Stimulated activated CD8-positive, alpha-beta memory T cell treated with anti-CD3 and anti-CD28 coated beads, Interleukin-7, amount 100 ng/mL, for 24 hours (primary cell): ENCODE results near the gene LSAMP.

Experiments
- DNase-seq: peaks from one replicate; pipeline ENCODE4 v3.0.0-alpha.2; 2020; ENCODE audit warnings: low read depth

The LSAMP gene

DNA sequence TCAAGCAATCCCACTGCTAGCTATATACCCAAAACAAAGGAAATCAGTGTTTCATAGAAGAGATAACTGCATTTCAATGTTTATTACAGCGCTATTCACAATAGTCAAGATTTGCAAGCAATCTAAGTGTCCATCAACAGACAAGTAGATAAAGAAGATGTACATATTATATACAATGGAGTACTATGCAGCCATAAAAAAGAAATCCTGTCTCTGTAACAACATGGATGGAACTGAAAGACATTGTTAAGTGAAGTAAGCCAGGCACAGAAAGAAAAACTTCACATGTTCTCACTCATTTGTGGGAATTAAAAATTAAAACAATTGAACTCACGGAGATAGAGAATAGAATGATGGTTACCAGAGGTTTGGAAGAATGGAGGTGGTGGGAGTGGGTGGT is 89.2 kb downstream of the LSAMP start:
- no peak for DNase-seq

DNA sequence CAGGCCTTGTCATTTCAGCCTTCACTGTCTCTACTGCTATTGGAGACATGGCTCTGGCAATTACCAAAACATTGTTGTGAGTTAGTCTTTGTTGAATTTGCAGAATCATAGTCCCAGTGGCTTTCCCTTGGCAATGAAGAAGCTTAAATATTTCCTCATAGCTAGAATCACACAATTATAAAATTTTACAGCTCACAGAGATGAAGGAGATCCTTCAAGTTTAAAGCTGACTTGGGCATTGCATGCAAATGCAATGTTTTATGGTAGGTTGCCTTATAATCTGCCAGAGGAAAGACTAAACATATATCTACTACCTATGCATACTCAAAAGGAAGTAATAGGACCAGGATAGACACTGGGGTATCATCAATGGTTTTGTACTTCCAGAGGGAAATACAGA is 90.9 kb downstream of the LSAMP start:
- no peak for DNase-seq

DNA sequence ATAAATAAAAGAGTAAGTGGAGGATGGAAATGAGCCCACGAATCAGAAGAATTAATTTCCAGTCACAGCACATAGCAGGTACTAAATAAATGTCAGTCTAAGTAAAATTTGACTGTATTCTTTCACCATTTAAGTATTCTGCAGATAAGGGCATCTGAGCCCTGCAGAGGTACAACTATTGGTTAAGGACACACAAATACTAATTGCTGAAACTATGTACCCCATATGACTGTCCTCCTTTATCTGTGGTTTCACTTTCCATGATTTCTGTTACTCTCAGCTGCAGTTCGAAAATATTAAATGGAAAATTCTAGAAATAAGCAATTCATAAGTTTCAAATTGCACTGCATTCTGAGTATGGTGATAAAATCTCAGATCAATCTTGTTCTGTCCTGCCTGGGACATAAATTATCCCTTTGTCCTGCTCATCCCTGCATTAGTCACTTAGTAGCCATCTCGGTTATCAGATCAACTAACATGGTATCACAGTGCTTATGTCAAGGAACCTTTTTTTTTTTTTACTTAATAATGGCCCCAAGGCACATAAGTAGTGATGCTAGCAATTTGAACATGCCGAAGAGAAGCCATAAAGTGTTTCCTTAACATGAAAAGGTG is 95.1 kb downstream of the LSAMP start:
- DNase-seq: no peak

DNA sequence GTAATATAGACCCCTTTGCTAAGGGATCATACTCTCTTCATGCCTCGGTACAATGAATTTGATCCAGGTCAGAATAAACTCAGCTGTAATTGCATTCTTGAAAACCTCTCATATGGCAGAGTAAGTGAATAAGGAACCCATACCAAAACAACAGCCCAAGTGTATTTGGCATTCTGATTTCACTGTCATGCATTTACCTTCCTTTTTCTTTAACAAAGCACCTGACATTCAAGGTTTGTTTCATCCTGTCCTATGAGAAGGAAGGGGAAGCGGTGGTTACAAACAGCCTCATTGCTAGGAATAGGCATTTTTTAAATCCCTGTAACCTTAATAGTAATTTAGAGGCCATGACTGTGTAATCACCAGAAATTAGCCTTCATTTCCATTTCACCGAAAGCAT is 97.1 kb downstream of the LSAMP start:
- DNase-seq: no peak

DNA sequence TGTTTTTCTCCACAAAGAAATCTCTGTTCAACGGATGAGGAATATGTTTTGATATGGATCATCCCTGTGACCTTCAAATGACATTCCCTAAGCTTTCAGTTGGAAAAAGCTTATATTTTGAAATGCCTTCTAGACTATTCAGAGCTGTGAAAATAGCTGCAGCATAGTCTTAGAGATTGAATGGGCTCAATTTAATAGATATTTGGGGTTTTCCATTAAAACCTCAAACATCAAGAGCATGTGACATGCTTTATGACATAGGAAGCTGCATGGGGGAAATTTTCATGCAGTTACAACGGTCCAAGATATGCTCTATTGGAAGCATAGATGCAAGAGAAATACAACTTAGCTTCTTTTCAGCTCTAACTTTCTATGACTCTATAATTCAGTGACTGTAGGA is 102.8 kb downstream of the LSAMP start:
- DNase-seq: no peak

DNA sequence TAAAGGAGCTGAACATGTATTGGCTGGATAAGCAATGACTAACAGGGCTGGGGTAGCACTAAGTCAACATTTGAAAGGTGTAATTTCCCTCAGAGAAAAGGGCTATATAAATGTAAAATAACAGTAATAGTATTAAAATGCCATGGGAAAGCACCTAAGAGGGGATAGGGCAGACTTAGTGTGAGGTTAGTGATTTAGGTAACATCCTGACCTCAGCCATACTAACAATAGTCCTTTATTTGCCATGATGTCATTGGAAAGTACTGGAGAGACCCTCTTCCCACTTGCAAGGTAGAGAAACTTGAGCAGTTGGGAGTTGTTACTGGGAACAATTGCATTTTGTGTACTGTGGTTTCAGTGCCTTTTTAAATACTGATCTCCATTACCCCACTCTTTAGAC is 103.4 kb downstream of the LSAMP start:
- no peak for DNase-seq

DNA sequence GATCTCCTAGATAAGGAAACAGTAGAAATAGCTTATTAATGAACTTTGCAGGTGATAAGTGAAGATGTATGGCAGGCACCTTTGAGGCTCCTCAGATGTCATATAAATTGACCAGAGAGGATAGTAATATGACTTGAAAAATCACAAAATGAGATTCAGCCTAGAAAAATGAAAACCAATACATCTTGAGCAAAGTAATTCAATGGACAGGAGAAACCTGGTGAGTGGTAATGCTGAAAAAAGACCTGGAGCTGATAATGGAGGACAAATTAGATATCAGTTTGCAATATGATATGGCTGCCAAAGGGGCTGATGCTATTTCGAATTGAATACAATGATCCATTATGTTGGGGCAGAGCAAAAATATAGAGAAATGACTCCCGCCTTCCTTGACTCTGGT is 103.9 kb downstream of the LSAMP start:
- DNase-seq: no peak

DNA sequence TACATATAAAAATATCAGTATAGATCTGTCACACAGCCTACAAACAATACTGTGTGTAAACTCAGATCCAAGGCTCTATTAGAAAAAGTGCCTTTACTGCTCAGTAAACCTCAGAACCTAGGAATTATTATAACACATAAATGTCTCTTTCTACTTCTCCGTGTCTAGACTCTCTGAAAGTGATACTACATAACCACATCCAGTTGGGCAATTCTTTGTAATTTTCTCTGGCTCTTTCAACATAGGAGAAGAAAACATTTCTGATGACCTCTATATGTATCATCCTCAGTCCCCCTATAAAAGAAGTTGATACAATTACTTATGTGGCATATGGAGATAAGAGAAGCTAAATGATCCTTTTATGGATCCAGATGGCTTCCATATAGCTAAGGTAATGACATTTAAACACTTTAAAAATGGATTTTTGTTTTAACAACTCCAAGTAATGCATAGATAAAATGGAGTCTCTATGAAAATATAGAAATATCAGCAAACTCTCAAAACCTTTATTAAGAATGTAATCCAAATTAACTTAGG is 104.5 kb downstream of the LSAMP start:
- no peak for DNase-seq

DNA sequence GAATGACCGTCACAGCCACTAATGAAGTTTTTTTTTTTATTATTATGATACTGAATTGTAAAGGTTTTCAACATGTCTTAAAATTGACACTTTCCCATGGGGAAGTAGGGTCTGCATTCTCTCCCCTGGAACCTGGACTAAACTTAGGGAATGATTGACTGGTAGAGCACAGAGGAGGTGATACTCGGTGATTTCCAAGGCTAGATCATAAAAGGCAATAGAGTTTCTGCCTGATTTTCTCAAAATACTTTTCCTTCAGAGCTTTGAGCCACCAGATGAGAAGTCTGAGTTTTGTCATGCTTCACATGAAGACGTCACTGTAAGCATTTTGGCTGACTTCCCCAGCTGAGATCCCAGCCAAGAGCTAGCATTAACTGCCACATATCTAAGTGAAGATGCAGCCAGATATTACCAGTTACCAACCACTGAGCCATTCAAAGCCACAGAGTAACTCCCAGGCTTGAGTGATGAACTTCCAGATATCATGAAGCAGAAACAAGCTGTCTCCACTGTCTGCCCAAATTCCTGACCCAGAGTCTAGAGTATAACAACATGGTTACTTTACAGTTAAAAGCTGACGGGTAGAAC is 105.8 kb downstream of the LSAMP start:
- DNase-seq: no peak

DNA sequence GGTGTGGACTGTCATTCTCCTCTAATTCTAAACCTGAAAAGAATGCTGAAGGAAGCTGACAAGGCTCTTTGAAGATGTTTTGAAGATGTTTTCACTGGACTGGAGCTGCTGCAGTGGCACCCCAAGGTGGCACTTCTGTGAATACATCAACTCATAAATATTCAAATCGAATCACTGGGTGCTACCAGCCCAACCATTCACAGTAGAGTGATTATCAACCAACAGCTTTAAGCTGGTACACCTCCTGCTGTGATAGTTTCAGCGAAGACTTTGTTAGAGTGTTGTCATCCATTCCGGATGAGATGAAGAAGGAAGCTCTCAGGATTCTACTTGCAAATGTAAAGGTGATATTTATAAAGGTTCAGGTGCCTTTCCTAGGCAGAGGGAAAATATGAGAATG is 106.6 kb downstream of the LSAMP start:
- no peak for DNase-seq

DNA sequence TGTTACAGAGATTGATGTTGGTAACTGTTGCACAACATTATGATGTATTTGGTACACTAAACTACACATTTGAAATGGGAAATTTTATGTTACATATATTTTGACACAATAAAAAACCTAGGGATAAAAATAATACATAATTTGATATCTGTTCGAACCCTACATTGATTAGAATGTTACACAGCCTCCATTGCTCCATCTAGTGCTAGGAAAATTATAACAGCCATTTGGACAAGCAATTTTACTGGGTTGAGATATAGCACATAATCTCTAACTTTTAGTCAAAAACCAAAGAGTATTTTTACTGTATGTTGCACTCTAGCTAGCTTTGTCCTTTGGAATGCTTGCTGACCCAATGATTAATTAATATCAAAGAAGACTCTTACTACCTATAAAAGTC is 108.1 kb downstream of the LSAMP start:
- no peak for DNase-seq

DNA sequence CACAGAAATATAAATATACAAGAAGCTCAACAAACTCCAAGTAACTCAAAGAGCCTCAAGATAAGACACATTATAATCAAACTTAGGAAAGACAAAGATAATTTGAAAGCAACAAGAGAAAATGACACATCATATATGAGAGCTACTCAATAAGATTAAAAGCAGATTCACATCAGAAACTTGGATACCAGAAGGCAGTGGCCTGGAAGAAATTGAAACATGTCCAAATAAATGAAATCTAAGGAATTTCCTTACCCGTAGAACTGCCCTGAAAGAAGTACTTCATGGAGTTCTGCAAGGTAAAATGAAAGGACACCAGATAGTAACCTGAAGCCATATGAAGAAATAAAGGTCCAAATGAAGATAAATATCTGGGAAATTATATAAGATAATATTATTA is 113.9 kb downstream of the LSAMP start:
- DNase-seq: no peak

DNA sequence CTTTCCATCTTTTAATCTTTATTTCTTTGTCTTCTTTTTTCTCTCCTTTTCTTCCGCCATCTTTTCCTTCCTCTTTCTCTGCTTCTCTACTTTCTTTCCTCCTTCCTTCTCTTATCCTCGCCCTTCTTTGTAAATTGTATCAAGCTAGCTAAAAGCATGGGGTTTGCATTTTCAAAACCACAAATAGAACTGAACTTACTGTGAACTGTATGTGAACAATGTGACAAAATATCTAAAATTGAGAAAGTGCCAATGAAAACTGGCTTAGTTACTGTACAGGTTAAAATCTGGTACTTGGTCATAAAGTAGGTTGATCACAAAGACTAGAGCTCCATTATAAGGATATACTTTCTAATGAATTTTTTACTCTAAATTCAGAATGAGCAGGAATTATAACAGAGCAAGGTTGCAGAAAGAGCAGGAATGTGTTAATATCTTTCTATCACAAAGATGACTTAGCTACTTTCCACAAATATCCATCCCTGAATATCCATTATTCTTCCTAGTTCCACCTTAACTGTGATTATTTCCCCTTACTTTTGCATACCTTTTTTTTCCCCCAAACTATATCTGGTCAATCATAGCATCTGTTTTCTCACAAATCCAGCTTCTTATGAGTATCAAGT is 122.4 kb downstream of the LSAMP start:
- no peak for DNase-seq

DNA sequence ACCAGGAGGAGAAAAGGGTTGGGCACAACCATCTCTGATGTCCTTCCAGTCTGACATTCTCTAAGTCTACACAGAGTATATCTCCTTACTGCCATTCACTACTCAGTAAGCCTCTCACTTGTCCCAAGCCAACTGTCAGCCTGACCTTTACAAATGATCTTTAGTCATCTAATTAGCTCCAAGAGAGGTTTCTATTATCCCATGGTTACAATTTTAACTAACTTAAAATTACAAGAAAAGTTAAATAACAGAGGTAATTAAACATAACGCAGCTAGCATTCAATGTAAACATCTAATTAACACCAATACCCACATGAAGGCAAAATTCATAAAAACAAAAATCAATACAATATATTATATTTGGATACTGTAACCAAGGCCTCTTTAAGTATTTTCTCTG is 126.9 kb downstream of the LSAMP start:
- no peak for DNase-seq

DNA sequence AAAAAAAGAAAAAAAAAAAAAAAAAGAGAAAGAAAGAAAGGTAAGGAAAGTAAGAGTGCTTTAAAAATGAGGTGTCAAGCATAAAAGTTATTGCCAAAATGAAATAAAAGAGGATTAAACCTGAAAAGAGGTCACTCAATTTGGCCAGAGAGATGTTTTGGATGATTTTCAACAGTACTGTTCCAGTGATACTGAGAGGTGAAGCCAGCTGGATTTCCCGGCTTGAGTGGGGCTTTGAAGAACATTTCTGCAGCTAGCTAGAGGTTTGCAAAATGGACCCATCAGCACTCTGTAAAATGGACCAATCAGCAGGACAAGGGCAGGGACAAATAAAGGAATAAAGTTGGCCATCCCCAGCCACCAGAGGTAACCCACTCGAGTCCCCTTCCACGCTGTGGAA is 128.5 kb downstream of the LSAMP start:
- no peak for DNase-seq

DNA sequence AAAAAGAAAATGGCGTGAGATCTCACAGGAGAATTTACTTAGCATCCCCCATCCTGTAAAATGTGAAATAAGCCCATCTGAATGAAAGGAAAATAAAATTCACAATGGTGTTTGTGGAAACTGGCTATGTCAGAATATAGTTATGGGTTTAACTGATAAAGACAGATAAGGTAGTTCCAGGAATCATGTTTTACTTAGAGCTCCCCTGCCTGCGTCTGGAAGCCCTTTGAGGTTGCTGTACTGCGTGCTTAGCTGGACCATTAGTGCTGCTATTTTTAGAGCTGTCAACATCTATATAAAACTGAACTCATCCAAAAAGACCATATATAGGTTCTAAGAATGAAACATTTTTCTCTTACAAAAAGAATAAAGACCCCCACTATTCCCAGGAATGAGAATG is 130.8 kb downstream of the LSAMP start:
- no peak for DNase-seq

DNA sequence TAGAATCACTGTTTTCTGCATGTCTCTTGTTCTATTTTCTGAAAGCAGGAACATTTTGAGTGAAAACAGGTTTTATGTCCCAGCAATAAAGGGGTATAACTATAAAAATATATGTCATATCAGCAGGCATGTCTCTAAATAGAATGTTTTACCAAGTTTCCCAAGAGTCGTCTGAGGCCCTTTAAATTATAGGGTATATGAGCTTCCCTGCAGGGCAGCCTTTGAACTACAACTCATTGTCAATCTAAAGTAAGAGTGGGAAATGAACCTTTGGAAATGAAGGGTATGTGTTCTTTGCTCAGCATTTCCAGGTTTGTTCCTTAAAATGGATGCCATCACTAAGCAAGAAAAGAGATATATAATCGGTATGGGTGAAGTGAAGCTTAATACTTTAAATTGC is 138.6 kb downstream of the LSAMP start:
- no peak for DNase-seq

DNA sequence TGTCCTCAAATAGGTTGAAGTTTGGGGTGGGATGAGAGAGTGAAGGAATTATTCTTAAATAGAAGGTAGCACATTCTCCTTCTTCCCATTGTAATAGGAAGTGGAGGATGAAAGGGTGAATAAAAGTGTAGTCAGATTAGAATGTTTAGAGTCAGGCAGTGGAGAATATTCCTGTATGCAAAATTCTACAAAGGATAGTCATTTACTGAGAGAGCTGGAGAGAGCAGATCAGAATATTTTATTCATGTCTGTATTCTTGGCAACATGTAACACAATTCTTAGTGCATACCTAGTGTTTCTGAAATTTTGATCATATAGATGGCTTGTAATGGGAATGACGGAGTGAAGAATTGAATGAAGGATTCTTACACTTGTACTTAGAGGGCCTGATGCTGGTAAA is 139.1 kb downstream of the LSAMP start:
- DNase-seq: no peak

DNA sequence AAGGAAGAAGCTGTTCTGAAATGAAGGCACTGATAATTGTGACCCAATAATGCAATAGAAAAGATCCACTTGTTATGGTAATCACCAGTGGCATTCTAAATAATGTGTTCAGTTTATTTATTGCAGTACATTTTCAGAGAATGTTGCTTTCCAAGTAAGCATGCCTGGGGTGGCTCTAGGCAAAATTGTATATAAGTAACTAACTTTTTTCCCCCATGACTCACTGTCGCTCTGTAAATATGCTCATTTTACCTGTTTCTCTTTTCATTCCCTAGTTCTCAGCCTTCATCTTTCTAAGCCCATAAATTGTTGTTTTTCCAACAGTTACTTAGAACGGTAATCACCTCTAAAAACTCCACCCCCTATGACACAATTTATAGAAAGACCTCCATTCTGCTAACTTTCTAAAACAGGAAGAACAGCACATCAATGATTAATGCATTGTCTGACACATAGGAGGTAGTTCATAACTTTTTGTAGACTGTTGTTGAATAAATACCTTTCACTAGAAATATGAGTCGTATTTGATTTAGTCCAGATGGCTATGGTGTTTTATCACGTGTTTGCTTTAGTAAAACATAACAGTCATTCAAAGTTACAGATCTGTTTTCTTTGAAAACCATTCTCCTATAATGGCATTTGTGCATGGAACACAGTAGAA is 143.1 kb downstream of the LSAMP start:
- DNase-seq: no peak

DNA sequence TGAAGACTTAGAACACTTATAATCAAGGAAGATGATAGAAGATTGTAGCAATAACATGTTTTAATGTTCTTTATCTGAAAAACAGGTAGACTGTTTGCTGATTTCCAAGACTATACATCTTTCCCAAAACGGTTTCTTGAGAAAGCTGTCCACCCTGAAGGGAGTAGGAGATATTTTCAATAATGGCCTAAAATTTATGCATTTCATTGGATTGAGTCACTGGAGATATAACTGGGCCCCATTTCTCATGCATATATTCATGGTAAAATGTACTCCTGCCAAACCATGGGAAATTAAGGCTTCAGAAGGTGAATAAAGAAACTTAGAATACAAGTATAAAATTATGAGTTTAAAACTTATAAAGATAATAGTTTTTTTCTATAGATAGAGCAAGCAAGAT is 143.9 kb downstream of the LSAMP start:
- DNase-seq: no peak

DNA sequence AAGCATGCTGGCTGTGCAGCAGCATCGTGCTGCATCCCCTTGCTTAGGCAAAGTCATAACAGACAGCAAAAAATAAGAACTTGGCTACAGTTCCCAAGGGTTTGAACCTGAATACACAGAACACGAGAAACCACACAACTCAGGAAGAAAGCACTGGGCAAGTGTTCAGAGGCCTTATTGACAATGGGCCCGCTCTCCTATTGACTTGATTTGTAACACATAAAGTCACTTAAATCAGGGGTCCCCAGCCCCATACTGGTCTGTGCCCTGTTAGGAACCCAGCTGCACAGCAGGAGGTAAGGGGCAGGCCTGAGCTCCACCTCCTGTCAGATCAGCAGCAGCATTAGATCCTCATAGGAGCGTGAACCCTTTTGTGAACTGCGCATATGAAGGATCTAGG is 145.1 kb downstream of the LSAMP start:
- no peak for DNase-seq

DNA sequence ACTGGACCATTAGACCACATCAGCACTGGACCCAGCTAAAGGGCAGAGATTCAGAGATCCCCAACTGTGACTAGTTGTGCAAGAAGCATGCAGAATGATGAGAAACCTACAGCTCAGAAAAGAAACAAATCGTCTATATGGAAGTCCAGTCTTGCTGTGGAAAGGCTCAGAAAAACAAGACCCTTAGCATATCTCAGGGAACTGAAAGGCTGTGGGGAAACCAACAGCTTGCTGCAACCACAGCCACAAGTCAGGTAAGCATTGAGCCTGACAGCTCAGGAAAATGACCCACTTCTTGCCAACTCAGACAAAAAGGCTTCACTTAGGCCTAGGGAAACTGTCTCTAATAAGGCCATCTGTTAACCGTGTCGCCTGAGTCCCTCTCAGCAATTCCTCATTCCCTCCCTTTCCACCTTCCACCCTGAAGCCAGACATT is 145.6 kb downstream of the LSAMP start:
- DNase-seq: no peak

DNA sequence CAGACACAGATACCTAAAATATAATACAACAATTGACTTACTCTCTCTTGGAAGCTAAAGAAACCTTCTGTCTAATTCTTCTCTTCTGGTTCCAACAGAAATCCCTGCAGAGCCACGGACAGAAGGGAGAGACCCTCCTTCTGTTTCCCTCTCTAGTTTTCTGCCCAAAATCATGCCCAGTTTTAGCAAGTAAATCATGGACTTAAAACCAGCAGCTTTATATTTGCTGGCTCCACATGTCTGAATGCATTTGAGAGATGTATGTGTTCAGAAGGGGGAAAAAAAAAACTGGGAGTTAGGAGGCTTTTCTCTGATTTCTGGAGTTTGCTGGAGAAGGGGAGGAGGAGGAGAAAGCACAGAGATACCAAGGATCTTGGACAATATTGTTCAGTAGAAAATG is 147.1 kb downstream of the LSAMP start:
- no peak for DNase-seq
